ENCODE results near the gene KCNC3. TPM values are rescaled to one million over a fixed set of nuclear protein-coding genes. Genes with fewer than 3 reads are reported as not detected.

Gene KCNC3
- total RNA-seq, 1 experiment from 2014 or later: 5.3 TPM

- CTCF ChIA-PET: no interaction called here
- H3K4me1 Mint-ChIP-seq (ENCODE audit: low read depth, unreplicated experiment): no peaks in the 10 kb centered on the region
- no peaks in the 10 kb centered on the region for H3K27me3 Mint-ChIP-seq (ENCODE audit: unreplicated experiment)
- H3K4me3 Mint-ChIP-seq (ENCODE audit: low read depth, unreplicated experiment): no peak overlapping the region
- intact Hi-C loops (cut with micrococcal nuclease; ENCODE audit: unreplicated experiment): no loop called here
- TF ChIP-seq CTCF (IDR thresholded peaks at IDR 0.05; ENCODE audit: unreplicated experiment): no peak
- peaks cover 2% of the 10 kb centered on the region for H3K9me3 Mint-ChIP-seq (ENCODE audit: low read depth, unreplicated experiment)
- DNase-seq: no peak
- no TSS peak for BruUV-seq (replicated peaks)
- peaks cover 78% of the 10 kb centered on the region for H3K36me3 Mint-ChIP-seq (ENCODE audit: insufficient read depth, unreplicated experiment)
- no peak overlapping the region for H3K27ac Mint-ChIP-seq (ENCODE audit: unreplicated experiment)
These were observed 35.7 kb downstream of the KCNC3 start for GRCh38 chr19:50293263-50294004.

- H3K4me3 Mint-ChIP-seq (ENCODE audit: low read depth, unreplicated experiment): no peak overlapping the region
These were observed 36.9 kb downstream of the KCNC3 start for GRCh38 chr19:50292216-50292827.

GRCh38 chr19:50290775-50291174 lies 38.4 kb downstream of the KCNC3 start:
- no TSS peak for BruUV-seq (replicated peaks)
- no peak overlapping the region for H3K27ac Mint-ChIP-seq (ENCODE audit: unreplicated experiment)
- TF ChIP-seq CTCF (IDR thresholded peaks at IDR 0.05; ENCODE audit: unreplicated experiment): no peak
- H3K36me3 Mint-ChIP-seq (ENCODE audit: insufficient read depth, unreplicated experiment): peaks cover 83% of the 10 kb centered on the region
- no peak overlapping the region for H3K4me3 Mint-ChIP-seq (ENCODE audit: low read depth, unreplicated experiment)
- H3K9me3 Mint-ChIP-seq (ENCODE audit: low read depth, unreplicated experiment): peaks cover 7% of the 10 kb centered on the region
- CTCF ChIA-PET: no interaction called here
- no peak for DNase-seq
- H3K4me1 Mint-ChIP-seq (ENCODE audit: low read depth, unreplicated experiment): no peaks in the 10 kb centered on the region
- H3K27me3 Mint-ChIP-seq (ENCODE audit: unreplicated experiment): no peaks in the 10 kb centered on the region
- intact Hi-C loops (cut with micrococcal nuclease; ENCODE audit: unreplicated experiment): no loop called here

More at GRCh38 chr19:50292216-50292827, 36.9 kb downstream of the KCNC3 start:
- H3K36me3 Mint-ChIP-seq (ENCODE audit: insufficient read depth, unreplicated experiment): peaks cover 78% of the 10 kb centered on the region
- DNase-seq: no peak
- no peak for TF ChIP-seq CTCF (IDR thresholded peaks at IDR 0.05; ENCODE audit: unreplicated experiment)
- H3K4me1 Mint-ChIP-seq (ENCODE audit: low read depth, unreplicated experiment): no peaks in the 10 kb centered on the region
- H3K9me3 Mint-ChIP-seq (ENCODE audit: low read depth, unreplicated experiment): peaks cover 5% of the 10 kb centered on the region
- BruUV-seq (replicated peaks): no TSS peak
- H3K27me3 Mint-ChIP-seq (ENCODE audit: unreplicated experiment): no peaks in the 10 kb centered on the region
- no peak overlapping the region for H3K27ac Mint-ChIP-seq (ENCODE audit: unreplicated experiment)
- CTCF ChIA-PET: interaction anchor here (1.1 kb wide), 1 partner anchor 19 kb away, joined by 4 read pairs; no protein-coding TSS in a partner anchor
- intact Hi-C loops (cut with micrococcal nuclease; ENCODE audit: unreplicated experiment): no loop called here

GRCh38 chr19:50290011-50290410 lies 39.2 kb downstream of the KCNC3 start:
- H3K9me3 Mint-ChIP-seq (ENCODE audit: low read depth, unreplicated experiment): peaks cover 10% of the 10 kb centered on the region

More at GRCh38 chr19:50290011-50290410, 39.2 kb downstream of the KCNC3 start:
- no peak for TF ChIP-seq CTCF (IDR thresholded peaks at IDR 0.05; ENCODE audit: unreplicated experiment)
- CTCF ChIA-PET: no interaction called here
- peaks cover 83% of the 10 kb centered on the region for H3K36me3 Mint-ChIP-seq (ENCODE audit: insufficient read depth, unreplicated experiment)
- no TSS peak for BruUV-seq (replicated peaks)
- DNase-seq: no peak
- intact Hi-C loops (cut with micrococcal nuclease; ENCODE audit: unreplicated experiment): no loop called here
- H3K27me3 Mint-ChIP-seq (ENCODE audit: unreplicated experiment): no peaks in the 10 kb centered on the region
- no peak overlapping the region for H3K4me3 Mint-ChIP-seq (ENCODE audit: low read depth, unreplicated experiment)
- H3K27ac Mint-ChIP-seq (ENCODE audit: unreplicated experiment): peak overlapping the region; percentile 37
- H3K4me1 Mint-ChIP-seq (ENCODE audit: low read depth, unreplicated experiment): no peaks in the 10 kb centered on the region
